Measurements from ENCODE around the gene VEZT.

DNA sequence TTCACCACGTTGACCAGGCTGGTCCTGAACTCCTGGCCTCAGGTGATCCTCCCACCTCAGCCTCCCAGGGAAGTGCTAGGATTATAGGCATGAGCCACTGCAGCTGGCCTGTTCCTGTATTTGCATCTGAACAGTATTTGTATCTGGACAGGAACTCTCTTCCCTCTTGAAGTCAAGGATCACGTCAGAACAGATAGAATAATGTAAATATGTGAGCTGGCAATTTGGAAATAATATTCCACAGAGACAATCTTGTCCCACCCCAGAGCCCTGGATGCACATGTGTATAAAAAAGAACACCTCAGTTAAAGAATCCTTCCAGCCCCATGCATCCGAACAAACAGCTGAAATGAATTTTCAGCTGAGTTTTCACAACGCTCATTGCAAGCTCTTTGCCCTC lies 118.3 kb downstream of the VEZT start:
- TF ChIP-seq, protein P1, sequence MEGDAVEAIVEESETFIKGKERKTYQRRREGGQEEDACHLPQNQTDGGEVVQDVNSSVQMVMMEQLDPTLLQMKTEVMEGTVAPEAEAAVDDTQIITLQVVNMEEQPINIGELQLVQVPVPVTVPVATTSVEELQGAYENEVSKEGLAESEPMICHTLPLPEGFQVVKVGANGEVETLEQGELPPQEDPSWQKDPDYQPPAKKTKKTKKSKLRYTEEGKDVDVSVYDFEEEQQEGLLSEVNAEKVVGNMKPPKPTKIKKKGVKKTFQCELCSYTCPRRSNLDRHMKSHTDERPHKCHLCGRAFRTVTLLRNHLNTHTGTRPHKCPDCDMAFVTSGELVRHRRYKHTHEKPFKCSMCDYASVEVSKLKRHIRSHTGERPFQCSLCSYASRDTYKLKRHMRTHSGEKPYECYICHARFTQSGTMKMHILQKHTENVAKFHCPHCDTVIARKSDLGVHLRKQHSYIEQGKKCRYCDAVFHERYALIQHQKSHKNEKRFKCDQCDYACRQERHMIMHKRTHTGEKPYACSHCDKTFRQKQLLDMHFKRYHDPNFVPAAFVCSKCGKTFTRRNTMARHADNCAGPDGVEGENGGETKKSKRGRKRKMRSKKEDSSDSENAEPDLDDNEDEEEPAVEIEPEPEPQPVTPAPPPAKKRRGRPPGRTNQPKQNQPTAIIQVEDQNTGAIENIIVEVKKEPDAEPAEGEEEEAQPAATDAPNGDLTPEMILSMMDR (IDR thresholded peaks at IDR 0.05; ENCODE audit: borderline replicate concordance, extremely low read depth, low read length, poor library complexity, severe bottlenecking): no peak
- TF ChIP-seq EZH2 (IDR thresholded peaks at IDR 0.05; ENCODE audit: borderline replicate concordance, low read depth, low read length, severe bottlenecking): no peak
